GM12875 (cell line): ENCODE data around the gene EXOC2.
"Not testable (repeated sequence)": the region's sequence is repeated elsewhere in the genome, so short reads cannot be mapped to it uniquely, and the experiment has no call there.

Experiments
- H3K4me3 ChIP-seq: one replicate; pipeline ENCODE4 v1.5.1; 2011; ENCODE audit warnings: low read depth, low read length, control low read depth
- TF ChIP-seq, protein P1 (sequence below): IDR thresholded peaks from 2 replicates; pipeline ENCODE4 v1.5.1; 2011; ENCODE audit warnings: low read depth, mild to moderate bottlenecking, control low read depth, inconsistent platforms, low read length, moderate library complexity, borderline replicate concordance; ENCODE audit not compliant: insufficient read depth

Gene EXOC2

DNA sequence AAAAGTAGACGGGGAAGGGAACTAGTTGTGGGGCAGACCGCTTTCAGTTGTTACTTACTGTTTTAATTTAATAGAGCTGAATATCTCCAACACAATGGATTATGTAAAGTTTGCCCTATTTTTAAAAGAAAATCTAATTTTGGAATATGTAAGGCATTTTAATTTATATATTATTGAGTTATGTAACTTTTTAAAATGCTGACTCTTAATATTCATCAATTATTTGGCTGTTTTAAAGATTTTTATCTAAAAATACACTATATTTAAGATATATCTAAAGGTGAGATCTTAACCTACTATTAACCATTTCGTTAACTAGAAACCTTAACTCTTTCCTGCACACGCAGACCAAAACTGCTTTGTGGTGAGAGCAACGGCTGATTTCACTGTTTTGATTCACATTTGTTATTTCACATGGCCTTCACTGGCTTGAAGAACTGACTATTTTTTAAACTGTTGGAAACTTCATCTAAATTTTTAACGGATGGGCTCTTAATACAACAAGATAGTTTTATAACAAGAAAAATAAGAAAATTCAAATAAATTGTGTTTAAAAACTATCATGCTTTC, 123.9 kb downstream of the EXOC2 start:
- TF ChIP-seq, protein P1, sequence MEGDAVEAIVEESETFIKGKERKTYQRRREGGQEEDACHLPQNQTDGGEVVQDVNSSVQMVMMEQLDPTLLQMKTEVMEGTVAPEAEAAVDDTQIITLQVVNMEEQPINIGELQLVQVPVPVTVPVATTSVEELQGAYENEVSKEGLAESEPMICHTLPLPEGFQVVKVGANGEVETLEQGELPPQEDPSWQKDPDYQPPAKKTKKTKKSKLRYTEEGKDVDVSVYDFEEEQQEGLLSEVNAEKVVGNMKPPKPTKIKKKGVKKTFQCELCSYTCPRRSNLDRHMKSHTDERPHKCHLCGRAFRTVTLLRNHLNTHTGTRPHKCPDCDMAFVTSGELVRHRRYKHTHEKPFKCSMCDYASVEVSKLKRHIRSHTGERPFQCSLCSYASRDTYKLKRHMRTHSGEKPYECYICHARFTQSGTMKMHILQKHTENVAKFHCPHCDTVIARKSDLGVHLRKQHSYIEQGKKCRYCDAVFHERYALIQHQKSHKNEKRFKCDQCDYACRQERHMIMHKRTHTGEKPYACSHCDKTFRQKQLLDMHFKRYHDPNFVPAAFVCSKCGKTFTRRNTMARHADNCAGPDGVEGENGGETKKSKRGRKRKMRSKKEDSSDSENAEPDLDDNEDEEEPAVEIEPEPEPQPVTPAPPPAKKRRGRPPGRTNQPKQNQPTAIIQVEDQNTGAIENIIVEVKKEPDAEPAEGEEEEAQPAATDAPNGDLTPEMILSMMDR = no peak

DNA sequence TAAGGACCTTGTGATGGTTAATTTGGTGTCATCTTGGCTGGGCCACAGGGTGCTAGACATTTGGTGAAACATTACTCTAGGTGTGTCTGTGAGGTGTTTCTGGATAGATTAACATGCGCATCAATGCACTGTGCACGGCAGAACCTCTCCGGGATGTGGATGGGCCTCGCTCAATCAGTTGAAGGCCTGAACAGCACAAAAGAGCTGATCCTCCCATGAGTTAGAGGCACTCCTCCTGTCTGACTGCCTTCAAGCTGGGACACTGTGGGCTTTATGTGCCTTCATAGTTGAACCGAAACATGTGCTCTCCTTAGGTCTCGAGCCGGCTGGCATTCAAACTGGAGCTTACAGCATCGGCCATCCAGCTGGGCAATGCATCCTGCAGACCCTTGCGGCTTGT, 124.9 kb downstream of the EXOC2 start:
- TF ChIP-seq, protein P1 = no peak
- no peak overlapping the region for H3K4me3 ChIP-seq

More for the DNA sequence above, 123.9 kb downstream of the EXOC2 start:
- H3K4me3 ChIP-seq = no peak overlapping the region

DNA sequence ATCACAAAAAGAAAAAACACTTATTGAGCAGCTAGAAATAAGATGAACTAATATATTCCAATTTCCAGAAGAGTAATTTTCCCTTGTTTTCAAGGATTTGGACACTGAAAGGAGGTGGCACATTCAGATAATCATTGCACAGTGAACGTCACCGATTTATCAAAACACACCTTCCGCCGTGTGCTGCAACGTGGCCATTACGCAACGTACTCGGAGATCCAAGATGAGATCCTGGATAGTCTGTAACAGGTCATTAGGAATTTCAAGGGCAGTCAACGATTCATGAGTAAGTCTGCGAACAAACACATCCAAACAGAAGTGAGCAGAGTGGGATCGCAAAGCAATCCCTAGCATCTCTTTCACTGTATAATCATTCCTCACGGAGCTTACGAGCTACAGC, 129.1 kb downstream of the EXOC2 start:
- no peak overlapping the region for H3K4me3 ChIP-seq
- TF ChIP-seq, protein P1 = no peak

DNA sequence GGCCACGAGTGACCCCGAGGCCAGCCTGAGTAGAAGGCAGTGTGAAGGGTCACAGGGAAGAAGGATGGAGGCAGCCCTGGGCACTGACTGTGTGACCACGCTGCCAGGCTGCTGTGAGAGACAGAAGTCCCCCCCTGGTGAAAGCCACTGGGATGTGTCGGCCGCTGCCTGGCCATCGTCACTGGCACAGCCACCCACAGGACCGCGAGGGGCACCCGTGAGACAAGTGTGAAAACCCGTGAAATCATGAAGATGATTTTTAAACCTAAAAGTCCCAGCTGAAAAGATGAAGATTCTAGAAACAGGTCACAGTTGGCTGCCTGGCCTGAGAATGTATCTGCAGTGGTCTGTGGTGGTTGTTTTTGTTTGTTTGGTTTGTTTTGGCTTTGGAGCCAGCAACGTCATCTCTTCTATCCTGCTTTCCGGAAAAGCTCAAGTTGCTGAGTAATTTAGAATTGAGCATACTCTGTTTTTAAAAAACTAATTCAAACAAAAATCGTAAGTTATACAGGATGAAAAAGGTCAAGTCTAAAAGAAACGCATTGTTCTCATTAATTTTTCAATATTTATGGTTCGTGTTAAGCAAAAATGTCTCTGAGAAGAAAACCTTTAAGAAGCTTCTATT, 130.8 kb downstream of the EXOC2 start:
- no peak overlapping the region for H3K4me3 ChIP-seq
- TF ChIP-seq, protein P1 = no peak

DNA sequence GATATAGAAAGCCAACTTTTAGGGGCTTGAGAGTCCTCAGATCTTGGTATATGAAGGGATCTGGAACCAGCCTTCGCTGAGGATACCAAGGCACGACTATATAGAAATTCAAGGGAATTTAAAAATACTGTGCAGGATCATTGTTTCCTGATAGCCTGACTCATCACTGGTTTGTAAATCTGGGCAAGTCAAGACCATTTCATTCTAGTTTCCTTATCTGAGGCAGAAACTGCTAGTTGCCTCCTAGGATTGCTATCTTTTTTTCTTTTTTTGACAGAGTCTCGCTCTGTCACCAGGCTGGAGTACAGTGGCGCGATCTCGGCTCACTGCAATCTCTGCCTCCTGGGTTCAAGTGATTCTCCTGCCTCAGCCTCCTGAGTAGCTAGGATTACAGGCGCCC, 131.6 kb downstream of the EXOC2 start:
- H3K4me3 ChIP-seq = not testable (repeated sequence)

DNA sequence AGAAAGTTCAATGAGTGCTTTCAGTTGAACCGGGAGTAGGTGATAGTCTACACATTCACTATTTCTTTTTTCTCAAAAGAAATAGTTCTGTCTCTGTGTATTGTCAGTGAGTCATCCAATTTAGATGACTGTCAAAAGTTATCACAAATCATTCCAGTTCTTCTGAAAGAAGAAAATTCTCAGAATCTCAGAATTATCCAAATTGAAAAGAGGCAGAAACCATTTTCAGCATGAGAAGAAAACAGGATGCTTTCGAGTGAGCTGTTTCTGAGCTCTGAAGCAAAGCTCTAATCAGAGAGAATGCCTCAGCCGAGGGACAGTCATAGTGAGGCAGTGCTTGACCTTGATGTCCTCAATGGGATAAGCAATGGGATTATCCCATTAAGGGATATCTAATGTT, 134.0 kb downstream of the EXOC2 start:
- TF ChIP-seq, protein P1 = no peak
- H3K4me3 ChIP-seq = no peak overlapping the region

- TF ChIP-seq, protein P1 = no peak
- no peak overlapping the region for H3K4me3 ChIP-seq
Measured at GRCh38 chr6:558089-558488, 134.8 kb downstream of the EXOC2 start.

DNA sequence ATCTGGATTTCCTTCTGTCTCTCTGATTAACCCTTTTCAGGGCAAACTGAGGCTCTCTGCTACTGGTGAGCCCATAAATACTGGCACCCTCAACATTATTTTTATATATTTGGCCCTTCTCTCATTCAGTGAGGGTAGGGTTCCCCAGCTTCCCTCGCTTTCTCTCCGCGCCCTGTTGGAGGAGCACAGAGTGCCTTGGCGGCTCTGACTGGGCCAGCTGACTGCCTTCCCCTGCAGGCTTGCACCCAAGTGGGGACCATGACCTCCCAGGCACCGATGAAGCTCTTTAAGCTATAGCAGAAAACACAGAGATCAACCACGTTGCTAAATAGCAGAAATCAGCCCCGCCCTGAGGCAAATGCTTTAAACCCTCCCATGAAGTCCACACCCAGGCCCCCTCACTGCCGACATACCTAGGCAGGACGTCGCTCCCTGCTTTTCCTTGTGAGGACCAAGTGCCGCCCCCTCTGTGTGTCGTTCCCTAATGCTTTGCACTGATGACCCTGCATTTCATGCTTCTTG, 141.0 kb downstream of the EXOC2 start:
- no peak overlapping the region for H3K4me3 ChIP-seq
- TF ChIP-seq, protein P1 = no peak
